EH (cell line): ENCODE results near the gene SND1.

Experiments used
- DNase-seq: peaks from one replicate; pipeline ENCODE4 v3.0.0-alpha.2; 2015; ENCODE audit warnings: low read depth

The SND1 gene

DNA sequence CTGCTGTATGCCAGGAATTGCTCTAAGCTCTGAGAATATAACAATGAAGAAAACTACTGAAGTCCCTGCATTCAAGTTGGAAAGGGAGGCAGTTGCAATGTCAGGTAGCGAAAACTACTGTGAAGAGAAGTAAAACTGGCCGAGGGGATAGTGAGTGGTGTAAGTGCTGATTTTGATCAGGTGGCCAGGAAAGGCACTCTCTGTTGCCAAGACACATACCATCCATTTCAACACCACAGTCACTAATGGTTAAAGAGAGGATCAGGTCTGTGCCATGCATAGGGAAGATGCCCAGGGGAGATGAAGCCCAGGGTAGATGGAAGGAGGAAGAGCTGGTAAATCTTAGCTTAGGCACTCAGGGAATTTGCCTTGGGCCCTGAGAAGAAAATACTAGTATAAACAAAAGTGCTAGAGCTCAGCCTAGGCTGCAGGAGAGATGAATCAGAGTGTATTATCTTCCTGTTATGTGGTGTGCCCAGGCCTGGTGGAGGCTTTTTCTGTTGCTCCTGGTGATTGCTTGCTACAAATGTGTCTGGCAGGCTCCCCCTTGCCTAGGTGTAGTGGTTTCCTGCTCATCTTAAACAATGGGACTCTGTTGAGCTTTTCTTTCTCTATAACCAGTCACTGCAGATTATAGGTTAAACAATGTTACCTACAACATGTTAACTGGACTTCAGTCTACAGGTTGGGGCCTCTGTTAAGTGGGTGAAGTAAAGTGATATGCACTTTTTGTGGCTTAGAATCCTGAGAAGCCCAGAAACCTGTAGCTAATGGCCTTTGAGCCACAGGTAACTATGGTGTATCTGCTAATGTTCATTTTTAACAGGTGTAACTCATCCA, 253.7 kb downstream of the SND1 start:
- DNase-seq: peak; percentile 88

DNA sequence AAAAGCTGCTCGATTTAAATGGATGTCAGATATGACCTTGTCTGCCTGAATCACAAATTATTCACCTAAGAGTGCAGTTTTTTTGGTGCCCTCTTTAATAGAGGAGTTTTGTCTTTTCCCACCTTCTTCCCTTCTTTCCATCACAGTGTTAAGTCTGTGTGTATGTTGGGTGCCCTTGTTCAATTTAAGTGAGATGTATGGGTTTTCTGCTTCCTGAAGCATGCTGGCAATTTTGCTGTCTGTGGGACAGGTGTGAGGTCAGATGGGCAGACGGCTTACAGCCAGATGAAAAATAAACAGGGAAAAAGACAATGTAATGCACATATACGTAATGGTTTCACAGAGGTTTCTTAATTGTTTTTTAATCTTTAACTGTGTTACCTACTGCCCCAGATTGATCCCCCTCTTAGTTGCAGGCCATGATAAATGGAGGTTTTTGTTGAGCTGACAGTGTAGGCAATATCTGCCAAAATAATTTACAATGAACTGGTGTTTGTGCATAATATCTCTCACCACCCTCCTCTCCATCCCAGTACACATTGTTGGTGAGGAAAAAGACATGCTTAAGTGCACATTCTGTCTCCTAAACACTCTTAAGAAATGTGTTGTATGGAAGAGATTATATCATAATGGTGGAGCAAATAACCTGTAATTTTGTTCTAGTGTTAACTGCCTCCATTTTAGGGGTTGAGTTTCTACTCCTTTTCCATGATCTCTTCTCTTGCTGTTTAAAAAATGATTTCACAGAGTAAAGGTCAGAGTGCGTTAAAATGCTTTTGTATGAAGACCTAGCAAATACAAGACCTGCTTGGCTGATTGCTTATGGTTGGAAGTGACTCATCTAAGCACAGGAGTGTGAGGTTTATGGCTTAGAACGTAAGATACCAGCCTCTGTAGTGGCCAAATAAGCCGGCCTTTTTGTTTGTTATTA, 255.4 kb downstream of the SND1 start:
- DNase-seq: peak; percentile 57

DNA sequence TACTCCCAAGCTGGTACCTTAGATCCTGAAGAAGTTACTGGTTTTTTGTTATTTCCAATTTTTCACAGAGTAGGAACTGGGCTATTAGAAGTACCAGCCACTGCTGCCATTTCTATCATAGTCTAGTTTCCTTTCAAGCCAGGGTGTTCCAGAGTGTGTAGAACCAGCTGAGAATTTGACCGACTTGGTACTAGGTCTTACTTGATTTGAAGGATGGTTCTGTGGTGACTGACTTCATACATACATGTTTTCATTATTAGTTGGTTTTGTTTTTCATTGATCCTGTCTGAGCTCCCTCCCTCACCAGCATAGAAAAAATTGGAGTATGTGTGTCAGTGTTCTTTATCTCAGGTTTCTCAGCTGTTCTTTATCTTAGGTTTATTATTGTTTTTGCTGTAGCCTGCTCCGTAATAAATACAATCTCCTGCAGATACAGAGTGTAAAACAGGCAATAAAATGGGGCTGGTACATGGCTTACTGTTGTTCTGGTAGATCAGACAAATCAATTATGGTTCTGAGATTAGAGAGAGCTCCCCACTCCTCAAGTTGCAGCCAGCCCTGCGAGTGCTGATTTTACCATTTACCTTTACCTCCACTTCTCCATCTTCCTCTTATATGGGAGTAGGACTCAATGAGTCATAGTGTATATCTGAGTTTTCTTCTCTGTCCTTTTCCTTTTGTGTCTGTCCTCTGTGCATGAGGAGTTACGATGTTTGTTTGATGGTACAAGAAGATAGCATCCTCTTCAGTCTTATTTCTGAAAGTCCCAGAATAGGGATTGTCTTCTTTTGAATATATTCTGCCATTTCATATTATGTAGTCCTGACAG, 256.6 kb downstream of the SND1 start:
- DNase-seq: no peak

DNA sequence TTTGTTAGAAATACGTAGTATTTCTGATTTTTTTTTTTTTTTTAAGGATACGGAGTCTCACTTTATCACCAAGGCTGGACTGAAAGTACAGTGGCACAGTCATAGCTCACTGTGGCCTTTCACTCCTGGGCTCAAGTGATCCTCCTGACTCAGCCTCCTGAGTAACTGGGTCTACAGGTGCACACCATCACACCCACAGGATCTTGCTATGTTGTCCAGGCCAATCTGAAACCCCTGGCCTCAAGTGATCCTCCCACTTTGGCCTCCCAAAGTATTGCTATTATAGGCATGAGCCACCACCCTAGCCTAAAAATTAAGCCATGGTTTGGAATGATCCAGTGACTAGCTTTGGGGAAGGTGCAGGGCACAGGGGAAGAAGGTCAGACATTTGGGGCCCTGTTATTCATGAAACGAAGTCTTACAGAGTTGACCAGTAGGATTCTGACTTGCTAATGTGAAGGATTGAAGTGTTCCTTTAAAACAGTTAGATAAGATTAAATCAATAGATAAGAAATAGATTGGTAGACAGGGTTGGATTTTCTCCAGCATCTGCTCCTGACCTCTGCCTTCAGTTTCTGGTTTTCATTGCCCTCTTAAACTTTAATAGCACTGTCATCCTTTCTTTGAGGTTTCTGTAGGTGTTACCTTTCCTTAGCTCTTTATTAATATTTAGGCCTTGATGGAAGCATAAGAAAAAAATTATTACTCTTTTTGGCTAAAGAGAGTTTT, 257.6 kb downstream of the SND1 start:
- DNase-seq: no peak

DNA sequence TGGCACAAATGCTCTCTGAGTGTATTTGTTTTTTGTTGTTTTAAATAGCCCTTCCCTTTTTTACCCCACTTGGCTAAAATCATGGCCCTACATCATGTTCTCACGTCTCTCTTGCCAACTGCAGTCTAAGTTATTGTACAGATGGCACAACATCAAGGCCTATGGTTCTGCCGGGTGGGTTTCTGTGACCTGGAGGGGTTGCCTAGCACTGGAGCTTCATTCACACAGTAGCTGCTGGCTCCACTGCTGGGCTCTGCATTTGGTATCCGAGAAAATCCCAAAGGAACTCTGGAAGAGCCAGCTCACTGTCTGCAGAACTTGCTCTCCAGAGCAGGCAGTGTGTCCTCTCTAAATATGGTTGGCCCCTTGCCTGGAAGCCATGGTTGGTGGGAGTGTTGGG, 258.7 kb downstream of the SND1 start:
- DNase-seq: no peak

DNA sequence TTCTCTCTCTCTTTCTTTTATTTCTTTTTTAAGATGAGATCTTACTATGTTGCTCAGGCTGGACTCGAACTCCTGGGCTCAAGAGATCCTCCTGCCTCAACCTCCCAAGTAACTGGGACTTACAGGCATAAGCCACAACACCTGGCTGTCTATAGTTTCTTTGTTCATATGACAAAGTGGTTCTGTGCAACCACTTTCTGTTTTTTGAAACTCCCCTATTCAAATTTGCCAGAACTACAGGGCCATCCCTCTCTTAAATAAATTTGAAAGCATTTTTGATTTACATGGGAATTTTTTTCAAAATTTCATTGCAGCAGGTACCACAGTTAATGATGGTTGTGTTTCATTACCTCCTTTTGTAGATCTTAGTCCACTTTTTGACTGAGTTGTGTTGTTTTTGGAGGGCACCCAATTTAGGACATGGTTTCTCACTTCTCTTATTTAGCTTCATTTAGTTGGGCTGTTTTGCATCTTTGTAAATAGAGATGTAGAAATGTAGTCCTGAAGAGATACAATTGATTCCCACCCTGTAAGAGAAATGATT, 260.0 kb downstream of the SND1 start:
- no peak for DNase-seq

DNA sequence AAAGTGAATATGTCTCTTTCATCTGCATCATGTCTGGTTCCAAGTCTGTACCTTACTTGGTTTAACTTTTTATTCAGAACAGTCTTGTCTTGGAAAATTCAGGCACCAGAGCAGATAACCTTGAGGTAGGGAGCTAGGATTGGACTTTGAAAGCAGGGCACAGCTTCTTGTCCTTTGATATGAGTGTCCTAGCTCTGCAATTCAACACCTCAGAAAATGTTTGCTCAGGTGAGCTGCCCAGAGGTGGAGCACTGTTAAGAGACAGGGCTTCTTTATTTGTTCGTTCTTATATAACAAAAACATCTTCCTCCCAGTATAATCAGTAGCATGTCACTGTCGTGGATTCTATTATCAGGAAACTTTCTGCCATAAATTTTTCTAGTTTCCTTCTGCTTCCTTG, 260.9 kb downstream of the SND1 start:
- no peak for DNase-seq

DNA sequence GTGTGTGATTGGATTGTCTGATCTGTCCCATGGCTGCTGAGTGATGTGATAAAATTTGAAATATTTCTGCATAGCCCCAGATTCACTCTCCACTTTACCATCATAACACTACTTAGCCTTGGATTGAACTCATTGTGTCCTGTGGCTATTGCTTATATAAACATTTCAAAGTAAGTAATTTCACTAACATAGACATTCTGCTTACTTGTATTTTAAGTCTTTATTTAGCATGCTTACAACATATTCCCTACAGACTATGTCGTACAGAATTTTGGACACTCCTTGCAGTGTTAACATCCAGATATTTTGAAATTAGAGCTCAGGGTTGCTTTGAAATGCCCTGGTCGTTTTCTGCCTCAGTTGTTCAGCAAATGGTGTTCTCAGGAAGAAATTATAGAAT, 261.7 kb downstream of the SND1 start:
- DNase-seq: peak; percentile 42

DNA sequence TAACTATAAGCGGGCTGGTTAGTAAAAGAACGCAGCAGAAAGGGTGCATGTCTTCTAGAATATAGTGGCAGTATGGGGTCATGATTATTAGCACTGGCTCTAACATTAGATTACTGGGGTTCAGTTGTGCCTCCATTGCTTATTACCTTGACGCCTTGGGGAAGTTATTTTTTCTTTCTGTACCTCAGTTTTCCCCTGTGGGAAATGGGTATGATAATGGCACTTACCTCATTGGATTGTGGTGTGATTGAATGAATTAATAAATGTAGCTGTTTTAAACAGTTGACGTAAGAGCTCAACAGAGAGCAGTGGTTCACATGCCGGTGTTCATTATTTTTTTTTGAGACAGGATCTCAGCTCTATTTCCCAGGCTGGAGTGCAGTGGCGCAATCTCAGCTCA, 262.7 kb downstream of the SND1 start:
- no peak for DNase-seq

DNA sequence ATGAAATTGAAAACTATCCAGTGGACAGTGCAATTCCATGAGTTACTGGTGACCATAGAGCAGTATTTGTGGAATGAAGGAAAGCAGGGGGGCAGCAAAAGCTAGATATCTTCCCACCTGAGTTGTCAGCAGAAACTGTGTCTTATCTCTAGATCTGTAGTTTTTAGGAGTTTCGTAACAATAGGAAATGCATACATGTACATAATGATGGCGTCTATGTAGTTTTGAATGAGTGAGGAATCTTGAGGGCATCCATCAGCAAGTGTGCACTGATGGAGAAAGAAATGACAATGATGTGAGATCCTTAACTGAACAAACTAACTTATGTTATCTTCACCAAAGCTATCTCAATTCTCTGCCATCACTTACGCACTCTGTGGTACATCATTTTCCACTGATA, 264.7 kb downstream of the SND1 start:
- DNase-seq: no peak

DNA sequence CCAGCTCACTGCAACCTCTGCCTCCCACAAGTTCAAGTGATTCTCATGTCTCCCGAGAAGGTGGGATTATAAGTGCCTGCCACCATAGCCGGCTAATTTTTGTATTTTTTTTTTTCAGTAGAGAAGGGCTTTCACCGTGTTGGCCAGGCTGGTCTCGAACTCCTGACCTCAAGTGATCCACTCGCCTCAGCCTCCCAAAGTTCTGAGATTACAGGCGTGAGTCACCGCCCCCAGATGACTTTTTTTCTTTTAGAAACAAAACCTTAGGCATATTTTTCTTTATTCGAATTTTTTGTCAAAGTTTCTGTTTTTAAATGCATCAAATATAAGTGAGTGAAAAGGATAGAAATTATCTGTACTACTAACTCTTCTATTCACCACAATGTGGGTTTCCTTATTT, 266.1 kb downstream of the SND1 start:
- DNase-seq: no peak

DNA sequence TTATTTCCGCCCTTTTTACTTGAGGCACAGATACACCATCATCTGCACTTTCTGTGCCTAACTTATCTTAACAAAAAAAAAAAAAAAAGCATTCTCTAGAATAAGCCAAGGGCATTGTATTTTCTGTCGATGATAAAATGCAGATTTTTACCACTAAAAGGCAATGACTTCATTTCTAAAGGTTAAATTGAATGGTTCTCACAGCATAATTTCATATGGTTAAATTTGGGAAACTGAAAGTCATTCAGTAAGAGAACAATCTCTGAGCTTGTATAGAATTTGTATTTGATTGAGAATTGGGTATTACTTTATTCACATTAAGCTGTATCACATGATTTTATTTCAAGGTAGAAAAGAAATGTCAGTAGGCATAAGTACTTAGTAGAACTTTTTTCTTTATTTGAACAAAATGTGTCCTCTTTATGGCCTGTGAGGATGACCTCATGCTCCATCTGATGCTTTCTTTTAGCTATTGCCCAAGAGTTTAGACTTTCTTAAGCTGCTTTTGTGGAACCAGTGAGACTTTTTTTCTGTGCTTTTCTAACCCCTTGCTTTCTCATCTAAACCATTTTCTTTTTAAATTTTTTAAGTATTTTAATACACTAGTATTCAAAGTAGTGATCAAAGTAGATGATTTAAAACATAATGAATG, 268.9 kb downstream of the SND1 start:
- peak; percentile 60 for DNase-seq

DNA sequence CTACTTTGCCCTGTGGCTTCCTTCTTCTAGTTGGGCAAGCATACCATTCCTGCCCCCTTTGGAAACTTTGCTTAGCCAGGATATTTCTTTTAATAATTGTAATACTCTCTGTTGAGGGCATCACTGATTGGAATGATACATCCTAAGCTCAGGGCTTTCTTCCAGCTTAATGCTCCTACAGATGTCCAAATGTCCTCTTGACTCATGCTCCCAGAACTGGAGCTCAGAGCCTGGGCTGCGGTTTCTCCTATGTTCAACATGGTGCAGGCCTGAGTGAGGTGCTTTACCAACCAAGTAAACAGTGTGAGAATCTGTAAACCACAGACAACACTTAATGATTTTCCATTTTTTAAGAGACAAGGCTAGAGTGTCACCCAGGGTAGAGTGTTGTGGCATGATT, 270.7 kb downstream of the SND1 start:
- peak; percentile 27 for DNase-seq

DNA sequence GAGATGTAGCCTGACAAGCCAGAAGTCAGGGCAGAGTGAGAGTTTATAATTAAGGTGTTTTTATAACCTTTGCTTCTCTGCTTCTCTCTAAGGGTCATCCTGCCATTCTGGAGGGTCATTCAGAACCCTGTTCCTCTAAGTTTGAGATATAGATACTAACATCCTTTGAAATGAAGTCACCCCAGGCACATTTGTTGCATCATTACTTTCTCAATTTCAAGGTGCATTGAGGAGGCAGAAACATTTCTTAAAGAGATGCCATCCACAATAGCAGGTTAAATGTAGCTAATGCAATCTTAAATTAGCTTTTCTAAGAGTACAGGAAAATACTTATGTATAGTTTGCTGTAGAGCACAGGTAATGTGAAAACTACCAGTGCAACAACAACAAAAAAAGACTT, 272.9 kb downstream of the SND1 start:
- DNase-seq: no peak

DNA sequence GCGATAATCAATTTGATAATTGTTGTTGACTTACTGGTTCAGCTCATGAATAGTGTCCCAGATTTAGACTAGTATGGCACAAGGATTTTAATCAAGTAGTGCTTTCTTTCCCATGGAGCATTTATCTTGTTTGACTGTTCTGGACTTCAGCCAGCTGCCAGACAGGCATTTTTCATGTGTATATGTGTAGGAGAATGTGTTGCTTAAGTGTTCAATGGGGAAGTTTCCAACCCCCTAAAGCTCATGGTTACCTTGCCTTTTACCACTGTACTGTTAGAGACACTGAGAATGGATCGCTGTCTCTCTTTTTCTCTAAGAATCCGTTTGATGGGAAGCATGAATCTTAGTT, 275.3 kb downstream of the SND1 start:
- peak; percentile 63 for DNase-seq

DNA sequence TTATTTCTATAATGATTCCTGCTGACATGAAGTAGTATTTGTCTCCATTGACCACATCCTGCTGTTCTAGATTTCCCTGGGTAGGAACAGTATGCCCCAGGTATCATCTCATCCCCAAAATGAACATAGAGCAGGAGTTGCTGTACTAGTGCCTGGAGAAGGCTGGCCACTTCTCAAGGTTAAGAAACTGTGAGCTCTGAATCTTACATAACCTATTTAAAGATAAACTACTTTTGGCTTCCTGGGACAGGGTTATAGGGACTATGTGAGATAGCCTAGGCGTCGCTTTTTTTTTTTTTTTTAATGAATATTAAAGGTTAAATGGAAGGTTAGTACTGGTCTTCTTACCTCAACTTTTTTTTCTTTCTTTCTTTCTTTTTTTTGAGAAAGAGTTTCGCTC, 276.2 kb downstream of the SND1 start:
- no peak for DNase-seq

DNA sequence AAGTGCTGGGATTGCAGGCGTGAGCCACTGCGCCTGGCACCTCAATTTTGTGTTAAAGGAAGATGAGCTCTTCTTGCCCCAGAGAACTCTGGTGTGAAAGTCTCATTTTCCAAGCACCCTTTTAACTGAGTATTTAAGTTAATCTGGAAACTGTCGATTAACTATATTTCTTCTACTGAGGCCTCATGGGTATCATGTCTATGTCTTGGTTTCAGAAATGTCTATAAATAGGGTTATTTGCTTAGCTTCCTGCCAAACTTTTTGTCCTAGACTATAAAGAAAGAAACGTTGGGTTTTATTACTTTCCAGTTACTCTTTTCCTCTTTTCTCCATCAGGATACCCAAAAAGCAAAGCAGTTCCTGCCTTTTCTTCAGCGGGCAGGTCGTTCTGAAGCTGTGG, 276.9 kb downstream of the SND1 start:
- DNase-seq: no peak

DNA sequence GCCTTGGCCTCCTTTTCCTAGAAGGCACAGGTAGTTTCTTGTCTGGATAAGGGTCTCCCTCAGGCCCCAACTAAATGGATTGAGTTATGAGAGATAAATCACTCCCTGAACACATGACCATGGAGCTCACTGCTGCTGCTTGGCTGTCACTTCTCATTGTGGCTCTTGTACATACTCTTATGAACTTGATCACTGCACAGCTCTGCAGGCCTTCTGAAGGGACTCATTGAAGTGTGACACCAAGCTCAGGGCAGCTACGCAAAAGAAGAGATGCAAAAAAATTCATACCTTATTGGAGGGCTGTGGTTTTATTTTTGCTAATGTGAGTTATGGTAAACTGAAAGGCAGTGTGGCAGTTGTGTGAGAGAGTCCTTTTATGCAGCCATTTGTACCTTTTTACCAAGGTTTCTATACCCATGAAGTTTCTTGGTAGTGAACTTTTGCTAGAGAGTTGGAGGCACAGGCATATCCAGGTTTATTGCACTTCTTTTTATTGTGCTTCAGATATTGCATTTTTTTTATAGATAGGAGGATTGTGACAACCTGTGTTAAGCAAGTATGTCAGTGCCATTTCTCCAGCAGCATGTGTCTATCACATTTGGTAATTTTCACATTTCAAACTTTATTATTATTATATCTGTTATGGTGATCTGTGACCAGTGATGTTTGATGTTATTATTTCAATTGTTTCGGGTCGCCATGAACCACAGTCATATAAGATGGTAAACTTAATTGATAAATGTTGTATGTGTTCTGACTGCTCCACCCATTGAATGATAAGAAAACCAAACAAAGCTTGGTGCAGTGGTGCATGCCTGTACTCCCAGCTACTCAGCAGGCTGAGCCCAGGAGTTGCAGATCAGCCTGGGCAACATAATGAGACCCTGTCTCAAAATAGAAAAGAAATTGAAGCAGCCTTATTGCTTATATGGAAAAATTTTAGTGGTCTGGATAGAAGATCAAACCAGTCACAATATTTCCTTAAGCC, 278.6 kb downstream of the SND1 start:
- DNase-seq: no peak

DNA sequence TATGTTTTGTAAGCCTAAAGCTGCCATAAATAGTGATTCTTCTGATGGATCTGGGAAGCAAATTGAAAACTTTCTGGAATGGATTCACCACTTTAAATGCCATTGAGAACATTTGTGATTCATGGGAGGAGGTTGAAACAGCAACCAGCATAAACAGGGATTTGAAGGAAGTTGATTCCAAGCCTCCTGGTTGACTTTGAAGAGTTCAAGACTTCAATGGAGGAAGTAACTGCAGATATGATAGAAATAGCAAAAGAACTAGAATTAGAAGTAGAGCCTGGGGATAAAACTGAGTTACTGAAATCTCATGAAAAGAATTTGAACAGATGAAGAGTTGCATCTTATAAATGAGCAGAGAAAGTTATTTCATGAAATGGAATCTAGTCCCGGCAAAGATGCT, 280.1 kb downstream of the SND1 start:
- no peak for DNase-seq

DNA sequence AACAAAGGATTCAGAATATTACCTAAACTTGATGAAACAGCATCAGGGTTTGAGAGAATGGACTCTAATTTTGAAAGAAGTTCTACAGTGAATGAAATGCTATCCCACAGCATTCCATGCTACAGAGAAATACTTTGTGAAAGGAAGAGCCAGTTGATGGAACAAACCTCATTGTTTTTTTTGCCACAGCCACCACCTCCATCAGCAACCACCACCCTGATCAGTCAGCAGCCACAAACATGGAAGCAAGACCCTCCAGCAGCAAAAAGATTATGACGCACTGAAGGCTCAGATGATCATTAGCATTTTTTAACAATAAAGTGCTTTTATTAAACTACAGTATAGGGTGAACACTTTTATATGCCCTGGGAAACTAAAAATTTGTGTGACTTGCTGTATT, 280.5 kb downstream of the SND1 start:
- DNase-seq: peak; percentile 12
